Brain microvascular endothelial cell (primary cell): Measurements from ENCODE around the gene MROH8.
"Not testable (repeated sequence)": the region's sequence is repeated elsewhere in the genome, so short reads cannot be mapped to it uniquely, and the experiment has no call there.

Experiments used
- DNase-seq: peaks from one replicate; pipeline ENCODE4 v3.0.0-alpha.2; 2020
- H3K27ac ChIP-seq: fragments of 250-450 bp; sonication (Bioruptor Pico); 2 replicates; pipeline ENCODE4 v1.5.1; 2020; ENCODE audit warnings: mild to moderate bottlenecking, moderate library complexity
- H3K27me3 ChIP-seq: fragments of 250-450 bp; sonication (Bioruptor Pico); replicated peaks from 2 replicates; pipeline ENCODE4 v1.5.1; 2020; ENCODE audit warnings: mild to moderate bottlenecking
- H3K36me3 ChIP-seq: fragments of 250-450 bp; sonication (Bioruptor Pico); replicated peaks from 2 replicates; pipeline ENCODE4 v1.5.1; 2020; ENCODE audit warnings: mild to moderate bottlenecking
- H3K4me3 ChIP-seq: 2 replicates; pipeline ENCODE4 v1.5.1; 2011; ENCODE audit warnings: low read depth, mild to moderate bottlenecking, control low read depth, low read length, moderate library complexity
- CTCF ChIP-seq: IDR thresholded peaks from 2 replicates; pipeline ENCODE4 v1.5.1; 2011; ENCODE audit warnings: low read depth, mild to moderate bottlenecking, moderate library complexity, low read length, control low read depth, inconsistent platforms; ENCODE audit errors: missing control alignments
- in situ Hi-C: cut with HindIII; loops from 2 replicates; pipeline ENCODE4 v1.10.0; 2017; ENCODE audit warnings: low sequenced_read_pairs, low pct_ligation_motif_present

The MROH8 gene

GRCh38 chr20:37160683-37161082, 18.7 kb downstream of the MROH8 start:
- in situ Hi-C loops: no loop called here
- no peak for DNase-seq
- no peak overlapping the region for H3K27ac ChIP-seq
- peaks cover 2% of the 10 kb centered on the region for H3K27me3 ChIP-seq
- H3K4me3 ChIP-seq: no peak overlapping the region
- no peaks in the 10 kb centered on the region for H3K36me3 ChIP-seq
- TF ChIP-seq CTCF: no peak

GRCh38 chr20:37158248-37158647, 21.1 kb downstream of the MROH8 start:
- H3K27ac ChIP-seq: no peak overlapping the region
- no peak for TF ChIP-seq CTCF
- in situ Hi-C loops: no loop called here
- no peak for DNase-seq
- H3K27me3 ChIP-seq: no peaks in the 10 kb centered on the region
- no peak overlapping the region for H3K4me3 ChIP-seq
- H3K36me3 ChIP-seq: no peaks in the 10 kb centered on the region

- no peak for DNase-seq
- no peaks in the 10 kb centered on the region for H3K36me3 ChIP-seq
- TF ChIP-seq CTCF: no peak
- no peak overlapping the region for H3K27ac ChIP-seq
- H3K4me3 ChIP-seq: no peak overlapping the region
- no peaks in the 10 kb centered on the region for H3K27me3 ChIP-seq
- in situ Hi-C loops: no loop called here
Observed at GRCh38 chr20:37155987-37156386, 23.4 kb downstream of the MROH8 start.

- H3K27me3 ChIP-seq: no peaks in the 10 kb centered on the region
- in situ Hi-C loops: no loop called here
- no peaks in the 10 kb centered on the region for H3K36me3 ChIP-seq
- DNase-seq: no peak
- H3K27ac ChIP-seq: no peak overlapping the region
- H3K4me3 ChIP-seq: no peak overlapping the region
- TF ChIP-seq CTCF: no peak
Observed at GRCh38 chr20:37154684-37155298, 24.6 kb downstream of the MROH8 start.

GRCh38 chr20:37152284-37152683, 27.1 kb downstream of the MROH8 start:
- TF ChIP-seq CTCF: no peak
- no peaks in the 10 kb centered on the region for H3K27me3 ChIP-seq
- no peak overlapping the region for H3K27ac ChIP-seq
- no peak for DNase-seq
- H3K36me3 ChIP-seq: no peaks in the 10 kb centered on the region
- no peak overlapping the region for H3K4me3 ChIP-seq
- in situ Hi-C loops: no loop called here

- in situ Hi-C loops: no loop called here
- H3K4me3 ChIP-seq: no peak overlapping the region
Observed at GRCh38 chr20:37151529-37151928, 27.8 kb downstream of the MROH8 start.

GRCh38 chr20:37150864-37151263, 28.5 kb downstream of the MROH8 start:
- H3K27ac ChIP-seq, H3K36me3 ChIP-seq, H3K4me3 ChIP-seq, DNase-seq, in situ Hi-C loops, H3K27me3 ChIP-seq: not testable (repeated sequence)

More at GRCh38 chr20:37151529-37151928, 27.8 kb downstream of the MROH8 start:
- Histone ChIP-seq H3K27ac (no peak overlapping the region), H3K36me3 (no peaks in the 10 kb centered on the region), H3K27me3 (no peaks in the 10 kb centered on the region)
- no peak for DNase-seq
- no peak for TF ChIP-seq CTCF
